Body of pancreas (tissue), 4 donors: ENCODE measurements around the gene NQO2.

Source experiments
- CTCF ChIP-seq, 7 experiments: fragments of 450-650 bp in 4 of 7; fragments of 200-600 bp in 3 of 7; sonication (generic) in 3 of 7; IDR thresholded peaks; one replicate each; pipeline ENCODE4 v1.5.1; 2016 to 2019; ENCODE audit warnings: antibody characterized with exemption in 7 of 7
- POLR2A ChIP-seq, 3 donors: fragments of 450-650 bp; IDR thresholded peaks; one replicate each; pipeline ENCODE4 v1.6.1; 2016; ENCODE audit warnings: antibody characterized with exemption in 3 of 3, mild to moderate bottlenecking in 2 of 3

- no peak for TF ChIP-seq POLR2A (IDR thresholded peaks at IDR 0.05)
- TF ChIP-seq CTCF (IDR thresholded peaks at IDR 0.05), result no peak
Observed at GRCh38 chr6:3057063-3057770, 57.5 kb downstream of the NQO2 start.
